ENCODE results near the gene WDR73. TPM values are rescaled to one million over a fixed set of nuclear protein-coding genes. Genes with fewer than 3 reads are reported as not detected.

WDR73 gene
- total RNA-seq, 4 donors from 2014 or later, result 16.7 to 22.8 (median 18.4) TPM

DNA sequence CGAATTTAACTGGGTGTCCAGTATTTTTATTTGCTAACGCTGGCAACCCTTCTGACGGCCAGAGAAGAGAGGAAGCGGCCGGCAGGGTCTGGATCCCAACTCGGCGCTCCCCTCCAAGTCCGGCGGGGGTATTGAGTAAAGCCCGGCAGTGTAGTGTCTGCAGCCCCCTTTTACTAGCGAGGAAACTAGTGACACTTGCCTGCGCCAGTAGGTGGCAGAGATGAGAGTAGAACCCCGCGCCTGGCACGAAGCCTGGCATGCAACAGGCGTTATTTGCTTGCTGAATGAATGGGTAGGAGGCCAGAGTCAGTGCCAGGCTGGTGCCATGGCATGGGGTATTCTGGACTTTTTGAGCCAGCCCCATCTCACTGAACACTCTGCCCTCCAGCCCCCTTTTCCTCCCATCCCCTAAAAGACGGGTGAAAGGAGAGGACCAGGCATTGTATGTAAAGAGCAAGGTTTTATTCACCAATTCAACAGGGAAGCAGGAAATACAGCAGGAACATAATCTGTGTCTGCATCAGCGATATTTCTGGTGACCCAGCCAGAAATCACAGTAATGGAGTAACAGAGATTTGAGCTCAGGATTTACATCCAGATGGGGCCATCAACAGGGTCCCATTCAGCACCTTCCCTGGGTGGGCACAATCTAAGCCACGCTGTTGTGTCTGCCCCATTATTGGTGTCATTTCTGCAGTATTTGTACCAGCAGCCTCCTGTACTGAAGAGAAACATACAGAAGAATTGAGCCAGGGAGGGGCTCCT, 788 bp upstream of the WDR73 start:
- Histone ChIP-seq H3K36me3 (peaks cover 21 to 25% (median 23%) of the 10 kb centered on the region in 4 donors), H3K27ac (replicated peaks in 1 of 4) (peak overlapping the region; percentile 83 to 91 (median 86)), H3K27me3 (no peaks in the 10 kb centered on the region), H3K9me3 (no peaks in the 10 kb centered on the region), H3K4me3 (peak overlapping the region; percentile 75 to 83 (median 78)), H3K4me1 (peaks cover 38 to 63% (median 56%) of the 10 kb centered on the region in 4 donors)
- intact Hi-C loops (cut with DNase I), result loop anchor here (5.0 kb wide), 2 partner anchors 62 to 92 kb away; partner anchors contain the start of genes SEC11A and ZNF592
- 6% methylated on average over 18 of the region's 19 CpGs for WGBS
- DNase-seq (ENCODE audit: extremely low spot score), result no peak
- TF ChIP-seq POLR2AphosphoS5 (IDR thresholded peaks at IDR 0.05) (peak in 1 of 2 donors; percentile 22), EP300 (IDR thresholded peaks at IDR 0.05) (no peak), POLR2A (IDR thresholded peaks at IDR 0.05; ENCODE audit: low read depth) (no peak)
- TF ChIP-seq, protein P1, sequence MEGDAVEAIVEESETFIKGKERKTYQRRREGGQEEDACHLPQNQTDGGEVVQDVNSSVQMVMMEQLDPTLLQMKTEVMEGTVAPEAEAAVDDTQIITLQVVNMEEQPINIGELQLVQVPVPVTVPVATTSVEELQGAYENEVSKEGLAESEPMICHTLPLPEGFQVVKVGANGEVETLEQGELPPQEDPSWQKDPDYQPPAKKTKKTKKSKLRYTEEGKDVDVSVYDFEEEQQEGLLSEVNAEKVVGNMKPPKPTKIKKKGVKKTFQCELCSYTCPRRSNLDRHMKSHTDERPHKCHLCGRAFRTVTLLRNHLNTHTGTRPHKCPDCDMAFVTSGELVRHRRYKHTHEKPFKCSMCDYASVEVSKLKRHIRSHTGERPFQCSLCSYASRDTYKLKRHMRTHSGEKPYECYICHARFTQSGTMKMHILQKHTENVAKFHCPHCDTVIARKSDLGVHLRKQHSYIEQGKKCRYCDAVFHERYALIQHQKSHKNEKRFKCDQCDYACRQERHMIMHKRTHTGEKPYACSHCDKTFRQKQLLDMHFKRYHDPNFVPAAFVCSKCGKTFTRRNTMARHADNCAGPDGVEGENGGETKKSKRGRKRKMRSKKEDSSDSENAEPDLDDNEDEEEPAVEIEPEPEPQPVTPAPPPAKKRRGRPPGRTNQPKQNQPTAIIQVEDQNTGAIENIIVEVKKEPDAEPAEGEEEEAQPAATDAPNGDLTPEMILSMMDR (IDR thresholded peaks at IDR 0.05), result peak; percentile 46 to 71 (median 65)

DNA sequence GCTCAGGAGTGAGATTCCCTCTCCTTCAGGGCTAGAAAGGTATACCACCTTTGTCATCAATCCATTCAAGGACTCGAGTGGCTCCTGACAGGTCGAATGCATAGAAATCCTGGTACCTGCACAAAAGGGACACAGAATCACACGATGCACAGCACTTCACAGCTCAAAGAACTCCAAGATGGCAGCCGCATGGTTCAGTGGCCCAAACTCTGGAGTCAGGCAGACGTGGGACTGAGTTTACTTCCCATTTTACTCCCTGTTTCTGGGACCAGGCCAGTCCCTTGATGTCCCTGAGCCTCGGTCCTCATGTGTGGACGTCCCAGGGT, 536 bp downstream of the WDR73 start:
- DNase-seq (ENCODE audit: extremely low spot score), result no peak
- WGBS, result 18% methylated on average over 7 of the region's 7 CpGs
- Histone ChIP-seq H3K27me3 (no peaks in the 10 kb centered on the region), H3K4me3 (peak overlapping the region; percentile 75 to 83 (median 78)), H3K9me3 (no peaks in the 10 kb centered on the region), H3K36me3 (peaks cover 30 to 38% (median 36%) of the 10 kb centered on the region in 4 donors), H3K27ac (replicated peaks in 1 of 4) (peak overlapping the region; percentile 83 to 91 (median 86)), H3K4me1 (peaks cover 44 to 69% (median 55%) of the 10 kb centered on the region in 4 donors)
- intact Hi-C loops (cut with DNase I), result no loop called here
- TF ChIP-seq POLR2AphosphoS5 (IDR thresholded peaks at IDR 0.05) (no peak), EP300 (IDR thresholded peaks at IDR 0.05) (no peak), POLR2A (IDR thresholded peaks at IDR 0.05; ENCODE audit: low read depth) (no peak)
- TF ChIP-seq, protein P1 (IDR thresholded peaks at IDR 0.05), result no peak

DNA sequence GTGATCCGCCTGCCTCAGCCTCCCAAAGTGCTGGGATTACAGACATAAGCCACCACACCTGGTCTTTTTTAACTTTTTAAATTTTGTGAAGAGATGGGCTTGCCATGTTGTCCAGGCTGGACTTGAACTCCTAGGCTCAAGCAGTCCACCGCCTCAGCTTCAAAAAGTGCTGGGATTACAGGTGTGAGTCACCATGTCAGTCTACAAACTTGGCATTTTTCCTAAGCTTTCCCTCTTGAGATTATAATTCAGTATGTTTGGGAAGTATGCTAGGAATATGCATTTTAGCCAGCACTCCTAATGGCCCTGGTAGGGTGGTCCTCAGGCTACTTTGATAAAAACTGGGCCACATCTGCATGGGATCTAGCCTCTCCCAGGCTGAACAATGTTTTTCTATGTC, 4.4 kb downstream of the WDR73 start:
- TF ChIP-seq POLR2AphosphoS5 (IDR thresholded peaks at IDR 0.05) (no peak), EP300 (IDR thresholded peaks at IDR 0.05) (no peak), POLR2A (IDR thresholded peaks at IDR 0.05; ENCODE audit: low read depth) (no peak)
- TF ChIP-seq, protein P1 (IDR thresholded peaks at IDR 0.05), result no peak
- Histone ChIP-seq H3K27ac (replicated peaks in 1 of 4) (peak overlapping the region in 1 of 4 donors; percentile 18), H3K27me3 (no peaks in the 10 kb centered on the region), H3K4me3 (no peak overlapping the region), H3K4me1 (peaks cover 28 to 47% (median 37%) of the 10 kb centered on the region in 4 donors), H3K36me3 (peaks cover 66 to 76% (median 74%) of the 10 kb centered on the region in 4 donors), H3K9me3 (no peaks in the 10 kb centered on the region)
- DNase-seq (ENCODE audit: extremely low spot score), result no peak
- 85% methylated on average over 2 of the region's 2 CpGs for WGBS
- intact Hi-C loops (cut with DNase I), result no loop called here

DNA sequence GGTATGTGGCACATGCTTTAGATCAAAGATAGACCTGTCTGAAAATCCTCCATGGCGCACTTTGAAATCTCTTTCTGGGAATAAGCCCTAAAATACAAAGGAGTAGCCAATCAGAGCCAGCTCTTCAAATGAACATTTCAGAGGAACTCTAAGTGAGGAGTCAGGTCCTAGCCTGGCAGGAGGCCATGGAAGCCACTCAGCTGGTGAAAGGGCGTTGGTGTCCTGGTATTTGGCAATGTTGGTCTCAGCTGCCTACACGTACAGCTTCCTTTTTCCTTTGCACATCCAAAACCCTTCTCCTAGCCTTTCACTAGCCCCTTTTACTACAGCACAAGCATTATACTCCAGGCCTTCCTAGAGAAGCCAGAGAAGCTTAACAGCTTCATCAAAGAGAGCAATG, 5.5 kb downstream of the WDR73 start:
- WGBS, result 63% methylated on average over 3 of the region's 3 CpGs
- peaks cover 67 to 88% (median 85%) of the 10 kb centered on the region in 4 donors for H3K36me3 ChIP-seq
- H3K4me3 ChIP-seq, result no peak overlapping the region
- no peak for DNase-seq (ENCODE audit: extremely low spot score)
- intact Hi-C loops (cut with DNase I), result no loop called here
- H3K4me1 ChIP-seq, result peaks cover 26 to 43% (median 32%) of the 10 kb centered on the region in 4 donors
- TF ChIP-seq, protein P1 (IDR thresholded peaks at IDR 0.05), result no peak
- TF ChIP-seq EP300 (IDR thresholded peaks at IDR 0.05), result no peak
- TF ChIP-seq POLR2A (IDR thresholded peaks at IDR 0.05; ENCODE audit: low read depth), result no peak
- TF ChIP-seq POLR2AphosphoS5 (IDR thresholded peaks at IDR 0.05), result no peak
- H3K27me3 ChIP-seq, result no peaks in the 10 kb centered on the region
- no peaks in the 10 kb centered on the region for H3K9me3 ChIP-seq
- no peak overlapping the region for H3K27ac ChIP-seq (replicated peaks in 1 of 4)

Measured in esophagus muscularis mucosa (tissue), 4 donors.